H1 (cell line): ENCODE data around the gene UNC119B. TPM values are rescaled to one million over a fixed set of nuclear protein-coding genes. Genes with fewer than 3 reads are reported as not detected.

ENCODE experiments used
- CTCF ChIA-PET: fragments of 300-600 bp; sonication (Branson Sonifier 250); formaldehyde crosslinking; loops from one replicate; lab custom pipeline; 2021; ENCODE audit not compliant: partially characterized antibody; lab: Charles Lee
- POLR2A ChIA-PET: fragments of 300-600 bp; sonication (Branson Sonifier 250); formaldehyde crosslinking; loops from one replicate; lab custom pipeline; 2021; ENCODE audit warnings: inconsistent platforms; ENCODE audit not compliant: partially characterized antibody; lab: Charles Lee
- DNase-seq, 2 experiments: peaks; one replicate each; pipeline versions ENCODE4 v3.0.0 to v3.0.0-alpha.2; 2010 to 2022; ENCODE audit warnings: low spot score in 2 of 2, low read depth in 1 of 2, mixed read lengths in 1 of 2
- FAIRE-seq: peaks from 2 replicates; lab custom pipeline; 2011; peaks lifted over from hg19 to GRCh38; lab: Jason Lieb, UNC
- H2AFZ ChIP-seq: 2 replicates; pipeline ENCODE4 v1.8.1; 2012; ENCODE audit warnings: low read length, inconsistent platforms
- H2AK5ac ChIP-seq: 2 replicates; pipeline ENCODE4 v1.6.1; 2013; ENCODE audit warnings: low read depth, low read length
- H2BK120ac ChIP-seq: replicated peaks from 2 replicates; pipeline ENCODE3; 2013; ENCODE audit warnings: low read depth, low read length, inconsistent platforms
- H2BK12ac ChIP-seq: 2 replicates; pipeline ENCODE4 v1.6.1; 2013; ENCODE audit warnings: low read depth, low read length
- H2BK15ac ChIP-seq: 2 replicates; pipeline ENCODE4 v1.6.1; 2013; ENCODE audit warnings: low read length
- H2BK20ac ChIP-seq: 2 replicates; pipeline ENCODE4 v1.6.1; 2013; ENCODE audit warnings: low read length
- H2BK5ac ChIP-seq: 2 replicates; pipeline ENCODE4 v1.6.1; 2013; ENCODE audit warnings: low read depth, low read length
- H3K14ac ChIP-seq: 2 replicates; pipeline ENCODE4 v1.6.1; 2013; ENCODE audit warnings: inconsistent platforms; ENCODE audit not compliant: insufficient read length
- H3K18ac ChIP-seq: 2 replicates; pipeline ENCODE4 v1.6.1; 2013; ENCODE audit warnings: low read length; ENCODE audit errors: extremely low read depth
- H3K23ac ChIP-seq: 2 replicates; pipeline ENCODE4 v1.6.1; 2013; ENCODE audit warnings: inconsistent platforms; ENCODE audit not compliant: insufficient read length
- H3K23me2 ChIP-seq: 2 replicates; pipeline ENCODE4 v1.6.1; 2013; ENCODE audit warnings: low read depth, low read length
- H3K27ac ChIP-seq: 2 replicates; pipeline ENCODE4 v1.6.1; 2011; ENCODE audit warnings: low read depth, low read length, inconsistent platforms
- H3K27me3 ChIP-seq, 4 experiments: replicated peaks in 1 of 4; 1 replicate in 1 of 4; 2 replicates in 3 of 4; pipeline versions ENCODE4 v1.6.1 to v1.8.1; 2011 to 2013; ENCODE audit warnings: low read length in 3 of 4, mild to moderate bottlenecking in 3 of 4, inconsistent platforms in 2 of 4, mixed read lengths in 2 of 4, moderate library complexity in 1 of 4; ENCODE audit not compliant: control insufficient read depth in 3 of 4, insufficient read depth in 3 of 4; ENCODE audit errors: extremely low read depth in 1 of 4
- H3K36me3 ChIP-seq, 4 experiments: 2 replicates each; pipeline versions ENCODE4 v1.6.1 to v1.8.1; 2011 to 2013; ENCODE audit warnings: mild to moderate bottlenecking in 4 of 4, low read length in 3 of 4, moderate library complexity in 2 of 4, control low read depth in 1 of 4, inconsistent platforms in 1 of 4; ENCODE audit not compliant: insufficient read depth in 4 of 4, control insufficient read depth in 2 of 4
- H3K4ac ChIP-seq: replicated peaks from 2 replicates; pipeline ENCODE3; 2013; ENCODE audit warnings: low read length, low read depth, mixed read lengths, inconsistent platforms; ENCODE audit not compliant: insufficient read length
- H3K4me1 ChIP-seq, 4 experiments: replicated peaks in 1 of 4; 1 replicate in 1 of 4; 2 replicates in 3 of 4; pipeline versions ENCODE4 v1.6.1 to v1.8.1; 2011 to 2013; ENCODE audit warnings: low read length in 3 of 4, inconsistent platforms in 2 of 4, mixed read lengths in 1 of 4; ENCODE audit not compliant: insufficient read depth in 4 of 4, control insufficient read depth in 3 of 4
- H3K4me2 ChIP-seq, 2 experiments: 2 replicates each; pipeline versions ENCODE4 v1.6.1 to v1.8.1; 2011 to 2013; ENCODE audit warnings: low read depth in 2 of 2, low read length in 2 of 2, control low read depth in 1 of 2, inconsistent platforms in 1 of 2, mild to moderate bottlenecking in 1 of 2; ENCODE audit not compliant: insufficient read depth in 1 of 2
- H3K4me3 ChIP-seq, 4 experiments: fragments of 200-600, 300-600 bp in 1 of 4; sonication (generic), shearing (Covaris generic), sonication (Bioruptor Twin) in 1 of 4; 2 replicates each; pipeline versions ENCODE4 v1.5.1 to v1.8.1; 2011 to 2016; ENCODE audit warnings: low read length in 4 of 4, low read depth in 3 of 4, control low read depth in 2 of 4, inconsistent platforms in 2 of 4, mild to moderate bottlenecking in 2 of 4, mixed read lengths in 1 of 4, moderate library complexity in 1 of 4; ENCODE audit not compliant: insufficient read depth in 2 of 4; ENCODE audit errors: extremely low read depth in 1 of 4
- H3K56ac ChIP-seq: replicated peaks from 2 replicates; pipeline ENCODE3; 2013; ENCODE audit warnings: low read depth, mild to moderate bottlenecking, mixed read lengths, low read length, inconsistent platforms; ENCODE audit not compliant: insufficient read length
- H3K79me1 ChIP-seq: 2 replicates; pipeline ENCODE4 v1.6.1; 2013; ENCODE audit warnings: low read depth, low read length, control low read depth
- H3K79me2 ChIP-seq, 2 experiments: 2 replicates each; pipeline versions ENCODE4 v1.6.1 to v1.8.1; 2012 to 2013; ENCODE audit warnings: low read length in 2 of 2, mild to moderate bottlenecking in 2 of 2, inconsistent platforms in 1 of 2; ENCODE audit not compliant: insufficient read depth in 2 of 2, control insufficient read depth in 1 of 2
- H3K9ac ChIP-seq, 4 experiments: replicated peaks in 1 of 4; 1 replicate in 1 of 4; 2 replicates in 3 of 4; pipeline versions ENCODE4 v1.6.1 to v1.8.1; 2011 to 2013; ENCODE audit warnings: low read depth in 3 of 4, low read length in 3 of 4, control low read depth in 2 of 4, mild to moderate bottlenecking in 2 of 4, moderate library complexity in 2 of 4, inconsistent platforms in 1 of 4; ENCODE audit errors: extremely low read depth in 1 of 4
- H3K9me3 ChIP-seq, 2 experiments: 2 replicates each; pipeline versions ENCODE4 v1.6.1 to v1.8.1; 2012 to 2013; ENCODE audit warnings: mild to moderate bottlenecking in 2 of 2, moderate library complexity in 2 of 2, control low read depth in 1 of 2, inconsistent platforms in 1 of 2, low read depth in 1 of 2, low read length in 1 of 2, mixed read lengths in 1 of 2; ENCODE audit not compliant: insufficient read depth in 2 of 2
- H4K20me1 ChIP-seq, 2 experiments: replicated peaks in 1 of 2; 2 replicates each; pipeline versions ENCODE3 to v1.8.1; 2011 to 2013; ENCODE audit warnings: inconsistent platforms in 2 of 2, low read length in 2 of 2, mild to moderate bottlenecking in 1 of 2; ENCODE audit not compliant: insufficient read depth in 2 of 2, control insufficient read depth in 1 of 2
- H4K5ac ChIP-seq: 2 replicates; pipeline ENCODE4 v1.6.1; 2013; ENCODE audit warnings: low read length, low read depth, mixed read lengths, inconsistent platforms; ENCODE audit not compliant: insufficient read length
- H4K8ac ChIP-seq: 2 replicates; pipeline ENCODE4 v1.8.0; 2013; ENCODE audit warnings: mild to moderate bottlenecking, moderate library complexity, low read length, inconsistent platforms; ENCODE audit not compliant: insufficient read depth; ENCODE audit errors: extremely low read depth
- H4K91ac ChIP-seq: replicated peaks from 2 replicates; pipeline ENCODE3; 2013; ENCODE audit warnings: low read length, mixed read lengths, inconsistent platforms; ENCODE audit not compliant: insufficient read length
- BACH1 ChIP-seq: IDR thresholded peaks from 2 replicates; pipeline ENCODE4 v1.6.1; 2012; ENCODE audit warnings: low read length, improper control_type of control experiment
- FOSL1 ChIP-seq: IDR thresholded peaks from 2 replicates; pipeline ENCODE4 v1.6.1; 2011; ENCODE audit warnings: mild to moderate bottlenecking, low read depth, low read length, moderate library complexity; ENCODE audit not compliant: insufficient read depth
- SP2 ChIP-seq: IDR thresholded peaks from 2 replicates; pipeline ENCODE4 v1.6.1; 2012; ENCODE audit warnings: mild to moderate bottlenecking, low read length, inconsistent platforms
- SP4 ChIP-seq: IDR thresholded peaks from 2 replicates; pipeline ENCODE4 v1.6.1; 2012; ENCODE audit warnings: low read length, inconsistent platforms
- WGBS, 2 experiments: shearing (Covaris generic) in 1 of 2; methylation state at CpG; one replicate each; pipeline versions ENCODE4 v1.1.6 to v1.1.7; 2013 to 2015; ENCODE audit warnings: low lambda C conversion rate in 2 of 2, mixed read lengths in 2 of 2, inconsistent platforms in 1 of 2, low coverage in 1 of 2, missing lambda C conversion rate in 1 of 2; ENCODE audit not compliant: insufficient replicate concordance in 2 of 2, insufficient coverage in 1 of 2, insufficient read length in 1 of 2; ENCODE audit errors: extremely low coverage in 1 of 2, missing lambda C conversion rate in 1 of 2; 5-methylcytosine and 5-hydroxymethylcytosine counted together
- polyA plus RNA-seq, 7 experiments: library from polyadenylated mRNA; depleted of rRNA in 3 of 7; stranded (reverse) in 5 of 7; unstranded in 2 of 7; fragments of >200 nt in 5 of 7; fragments of 200-250 nt in 2 of 7; gene quantifications; 1 replicate in 5 of 7; 2 replicates in 1 of 7; 4 replicates in 1 of 7; pipeline versions ENCODE4 v1.2.1 to v1.2.3, GENCODE V29; 2011 to 2013; ENCODE audit warnings: missing spikeins in 2 of 7, mixed read lengths in 2 of 7
- total RNA-seq: library from RNA; stranded (reverse); fragmentation: NEBNext Ultra II Directional; extraction: Animal tissue kit (Norgen Biotek cat#: 25700); gene quantifications from 2 replicates; pipeline ENCODE4 v1.2.1, GENCODE V29; 2021
- TF ChIP-seq, protein P1 (sequence below): IDR thresholded peaks from 2 replicates; pipeline ENCODE4 v1.6.1; 2011; ENCODE audit warnings: low read length, improper control_type of control experiment

Gene UNC119B
- total and polyA plus RNA-seq, 2 of the 8 experiments (the other 6 are each of a cell fraction or from before 2014, with no cell fraction given): 40.5 to 50.1 TPM

- Histone ChIP-seq H3K27me3 (no peaks in the 10 kb centered on the region), H3K79me2 (no peaks in the 10 kb centered on the region), H3K23me2 (no peaks in the 10 kb centered on the region), H3K4ac (no peak overlapping the region), H2BK20ac (no peak overlapping the region), H2BK120ac (no peak overlapping the region), H3K4me2 (no peak overlapping the region), H3K79me1 (no peaks in the 10 kb centered on the region), H2BK12ac (no peak overlapping the region), H3K23ac (no peak overlapping the region), H4K91ac (no peak overlapping the region), H3K56ac (no peak overlapping the region), H3K14ac (no peak overlapping the region), H4K8ac (no peak overlapping the region), H4K5ac (no peak overlapping the region), H4K20me1 (peaks cover 0 to 2% of the 10 kb centered on the region in 2 experiments), H3K27ac (no peak overlapping the region), H3K36me3 (peaks cover 4 to 38% (median 17%) of the 10 kb centered on the region in 4 experiments; a peak in 7 of 8 replicates), H3K9ac (no peak overlapping the region), H3K9me3 (no peaks in the 10 kb centered on the region), H3K18ac (no peak overlapping the region), H2BK15ac (no peak overlapping the region), H3K4me1 (peaks cover 0 to 10% (median 4%) of the 10 kb centered on the region in 4 experiments; a peak in 4 of 7 replicates), H2BK5ac (no peak overlapping the region), H3K4me3 (no peak overlapping the region), H2AFZ (no peak overlapping the region), H2AK5ac (no peak overlapping the region)
- ChIA-PET POLR2A (no interaction called here), CTCF (interaction anchor here (0.5 to 2.3 kb wide), 10 partner anchors 9 to 590 kb away, joined by 3 to 5 read pairs (median 3); partner anchors contain the start of gene ANAPC5)
- DNase-seq (no peak), FAIRE-seq (no peak)
- 88% methylated on average over 6 of the region's 6 CpGs; no CpG with 5 or more reads in 1 of the 2 experiments for WGBS, 2 experiments
- TF ChIP-seq FOSL1: no peak
- TF ChIP-seq BACH1: no peak
- TF ChIP-seq, protein P1, sequence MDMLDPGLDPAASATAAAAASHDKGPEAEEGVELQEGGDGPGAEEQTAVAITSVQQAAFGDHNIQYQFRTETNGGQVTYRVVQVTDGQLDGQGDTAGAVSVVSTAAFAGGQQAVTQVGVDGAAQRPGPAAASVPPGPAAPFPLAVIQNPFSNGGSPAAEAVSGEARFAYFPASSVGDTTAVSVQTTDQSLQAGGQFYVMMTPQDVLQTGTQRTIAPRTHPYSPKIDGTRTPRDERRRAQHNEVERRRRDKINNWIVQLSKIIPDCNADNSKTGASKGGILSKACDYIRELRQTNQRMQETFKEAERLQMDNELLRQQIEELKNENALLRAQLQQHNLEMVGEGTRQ: no peak
- no peak for TF ChIP-seq SP2
- no peak for TF ChIP-seq SP4
These were observed 51.8 kb downstream of the UNC119B start for GRCh38 chr12:120762086-120762485.
